MV-4-11 (cell line): ENCODE results near the gene SPINT1.

Experiments used
- DNase-seq: peaks from one replicate; lab custom pipeline; 2025; lab: John Stamatoyannopoulos, UW

Gene SPINT1, protein sequence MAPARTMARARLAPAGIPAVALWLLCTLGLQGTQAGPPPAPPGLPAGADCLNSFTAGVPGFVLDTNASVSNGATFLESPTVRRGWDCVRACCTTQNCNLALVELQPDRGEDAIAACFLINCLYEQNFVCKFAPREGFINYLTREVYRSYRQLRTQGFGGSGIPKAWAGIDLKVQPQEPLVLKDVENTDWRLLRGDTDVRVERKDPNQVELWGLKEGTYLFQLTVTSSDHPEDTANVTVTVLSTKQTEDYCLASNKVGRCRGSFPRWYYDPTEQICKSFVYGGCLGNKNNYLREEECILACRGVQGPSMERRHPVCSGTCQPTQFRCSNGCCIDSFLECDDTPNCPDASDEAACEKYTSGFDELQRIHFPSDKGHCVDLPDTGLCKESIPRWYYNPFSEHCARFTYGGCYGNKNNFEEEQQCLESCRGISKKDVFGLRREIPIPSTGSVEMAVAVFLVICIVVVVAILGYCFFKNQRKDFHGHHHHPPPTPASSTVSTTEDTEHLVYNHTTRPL

DNA sequence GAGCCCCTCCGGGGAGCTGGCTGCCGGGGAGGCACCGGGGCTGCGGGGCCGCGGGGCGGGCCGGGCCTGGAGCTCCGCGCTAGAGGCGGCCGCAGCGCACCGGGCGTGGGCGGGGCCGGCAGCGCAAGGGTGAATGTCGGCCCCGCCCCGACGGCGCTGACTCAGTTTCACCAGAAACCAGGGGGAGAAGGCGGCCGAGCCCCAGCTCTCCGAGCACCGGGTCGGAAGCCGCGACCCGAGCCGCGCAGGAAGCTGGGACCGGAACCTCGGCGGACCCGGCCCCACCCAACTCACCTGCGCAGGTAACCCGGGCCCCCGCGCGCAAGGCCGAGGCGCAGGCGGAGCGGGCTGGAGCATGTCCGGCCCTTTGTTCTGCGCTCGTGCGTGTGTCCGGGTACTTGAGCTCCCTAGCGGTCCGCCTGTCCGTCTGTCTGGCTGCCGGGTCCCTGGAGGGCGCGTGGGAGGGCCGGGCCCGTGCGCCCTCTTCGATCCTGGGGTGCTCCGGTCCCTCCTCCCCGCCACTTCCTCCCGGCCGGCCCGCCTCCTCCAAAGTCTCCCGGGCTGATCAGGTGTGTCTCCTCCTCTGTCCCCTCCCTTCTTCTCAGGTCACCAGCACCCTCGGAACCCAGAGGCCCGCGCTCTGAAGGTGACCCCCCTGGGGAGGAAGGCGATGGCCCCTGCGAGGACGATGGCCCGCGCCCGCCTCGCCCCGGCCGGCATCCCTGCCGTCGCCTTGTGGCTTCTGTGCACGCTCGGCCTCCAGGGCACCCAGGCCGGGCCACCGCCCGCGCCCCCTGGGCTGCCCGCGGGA lies at the start of gene SPINT1:
Gene SPINT1 (plus strand): TSS at position 164 of the 811 bp plus-strand sequence. CDS start 507 bp downstream, at position 671.
- DNase-seq: no peak

GRCh38 chr15:40796041-40796440 lies 47.8 kb upstream of the SPINT1 start:
- DNase-seq: no peak

GRCh38 chr15:40796512-40796911 lies 47.3 kb upstream of the SPINT1 start:
- DNase-seq: peak; percentile 26

DNA sequence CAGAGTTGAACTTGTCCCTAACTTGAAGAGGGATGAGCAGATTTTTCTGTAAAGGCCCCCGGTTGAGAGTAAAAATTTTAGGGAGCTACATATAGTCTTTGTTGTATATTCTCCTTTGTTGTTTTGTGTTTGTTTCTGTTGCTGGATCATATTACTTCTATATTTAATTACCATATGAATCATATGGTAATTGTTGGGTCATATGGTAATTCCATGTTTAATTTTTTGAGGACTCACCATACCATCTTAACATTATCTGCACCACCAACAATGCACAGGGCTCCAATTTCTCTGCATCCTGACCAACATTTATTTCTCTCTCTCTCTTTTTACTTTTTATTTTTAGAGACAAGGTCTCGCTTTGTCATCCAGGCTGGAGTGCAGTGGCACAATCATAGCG lies 44.3 kb upstream of the SPINT1 start:
- no peak for DNase-seq

GRCh38 chr15:40803076-40803475 lies 40.8 kb upstream of the SPINT1 start:
- DNase-seq: no peak

GRCh38 chr15:40803688-40804087 lies 40.2 kb upstream of the SPINT1 start:
- no peak for DNase-seq

DNA sequence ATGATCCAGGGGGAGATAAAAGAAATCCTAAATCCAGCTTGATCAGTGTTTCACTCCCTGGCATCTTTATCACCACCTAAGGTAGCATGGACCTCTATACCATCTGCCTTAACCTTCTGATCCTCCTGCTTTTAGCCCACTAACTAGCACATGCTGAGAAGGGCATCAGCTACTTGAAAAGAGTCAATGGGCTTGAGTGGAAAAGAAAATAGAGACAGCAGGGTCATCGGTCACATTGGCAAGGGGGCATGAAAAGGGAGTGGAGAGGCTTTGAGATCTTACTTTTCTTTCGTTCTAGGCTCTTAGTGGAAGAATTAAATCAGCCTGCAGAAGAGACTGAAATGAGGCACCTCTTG lies 37.2 kb upstream of the SPINT1 start:
- no peak for DNase-seq

GRCh38 chr15:40807028-40807887 lies 36.6 kb upstream of the SPINT1 start, which contains the start of the genes DNAJC17 and ZFYVE19:
Gene DNAJC17, minus strand, starts transcription at chr15:40807473. Its CDS starts 27 bp downstream, at chr15:40807446.
Gene ZFYVE19, plus strand, starts transcription at chr15:40807089. Its CDS starts 501 bp downstream, at chr15:40807590.
- peak; percentile 98 for DNase-seq

DNA sequence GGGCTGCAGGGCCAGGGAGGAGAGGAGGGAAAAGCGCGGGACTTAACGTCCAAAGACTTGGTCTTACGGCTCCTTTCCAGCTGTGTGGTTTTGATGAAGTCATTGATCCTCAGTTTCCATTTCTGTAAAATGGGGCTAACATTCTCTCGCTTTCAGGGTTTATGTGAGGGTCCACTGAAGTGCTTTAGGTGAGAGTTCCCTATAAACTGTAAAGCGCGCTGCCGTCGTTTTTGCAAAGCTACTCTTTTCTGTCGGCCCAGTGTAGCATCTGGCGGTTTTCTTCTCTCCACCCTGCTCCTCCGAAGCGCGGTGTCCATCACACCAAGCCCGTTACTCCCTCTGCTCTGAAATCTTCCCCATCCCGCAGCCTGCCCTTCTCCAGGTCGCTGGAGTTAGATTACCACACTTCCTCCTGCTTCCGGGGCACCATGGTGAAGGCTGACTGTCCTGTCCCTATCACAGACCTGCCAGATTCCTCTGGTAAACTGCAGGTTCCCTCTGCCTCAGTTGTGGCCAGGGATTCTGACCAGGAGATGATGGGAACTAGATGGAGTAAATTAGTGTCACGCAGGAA lies 35.9 kb upstream of the SPINT1 start:
- no peak for DNase-seq

DNA sequence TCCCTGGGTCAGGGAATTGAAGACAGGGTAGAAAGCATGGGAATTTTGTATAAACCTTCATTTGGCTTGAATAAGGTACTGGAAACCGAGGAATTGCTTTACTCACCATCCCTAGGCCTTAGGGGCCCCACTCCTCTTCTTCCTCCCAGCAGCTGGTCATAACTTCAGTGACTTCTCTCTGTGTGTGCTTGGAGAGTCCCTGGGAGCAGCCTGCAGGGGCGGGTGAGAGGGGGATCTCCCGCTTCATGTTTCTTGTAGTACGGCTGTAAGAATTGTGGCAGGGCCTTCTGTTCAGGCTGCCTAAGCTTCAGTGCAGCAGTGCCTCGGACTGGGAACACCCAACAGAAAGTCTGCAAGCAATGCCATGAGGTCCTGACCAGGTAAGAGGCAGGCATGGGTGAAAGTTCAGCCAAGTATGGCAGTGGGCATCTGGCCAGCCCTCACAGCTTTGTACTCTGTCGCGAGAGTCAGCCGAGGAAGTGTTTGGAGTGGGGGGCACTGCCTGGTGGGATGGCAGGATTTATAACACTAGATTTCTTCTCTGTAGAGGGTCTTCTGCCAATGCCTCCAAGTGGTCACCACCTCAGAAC lies 34.9 kb upstream of the SPINT1 start:
- no peak for DNase-seq

DNA sequence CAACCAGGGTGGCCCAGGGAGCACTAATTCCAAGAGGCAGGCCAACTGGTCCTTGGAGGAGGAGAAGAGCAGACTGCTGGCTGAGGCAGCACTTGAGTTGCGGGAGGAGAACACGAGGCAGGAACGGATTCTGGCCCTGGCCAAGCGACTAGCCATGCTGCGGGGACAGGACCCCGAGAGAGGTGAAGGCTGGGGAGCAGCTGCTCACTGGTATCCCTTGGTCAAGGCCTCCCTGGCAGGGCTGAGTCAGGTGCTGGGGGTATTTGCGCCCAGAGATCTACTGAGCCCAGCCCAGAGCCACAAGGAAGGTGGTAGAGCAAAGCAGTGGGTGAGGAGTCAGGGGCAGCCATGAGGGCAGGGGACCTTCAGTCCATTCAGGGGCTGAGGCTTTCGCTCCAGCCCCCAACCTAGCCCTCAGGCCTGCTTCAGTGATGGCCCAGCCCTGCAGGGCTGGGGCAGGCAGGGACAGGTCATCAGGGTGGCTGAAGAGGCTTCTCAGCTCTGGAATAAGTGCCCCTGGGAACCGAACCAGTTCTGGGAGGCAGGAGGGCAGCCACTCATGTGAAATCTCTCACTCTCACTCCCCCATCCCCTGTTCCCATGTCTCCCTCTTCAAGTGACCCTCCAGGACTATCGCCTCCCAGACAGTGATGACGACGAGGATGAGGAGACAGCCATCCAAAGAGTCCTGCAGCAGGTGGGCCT lies 31.0 kb upstream of the SPINT1 start:
- DNase-seq: no peak

GRCh38 chr15:40815042-40815698 lies 28.7 kb upstream of the SPINT1 start:
- no peak for DNase-seq

- DNase-seq: no peak
These were observed 24.8 kb upstream of the SPINT1 start for GRCh38 chr15:40819048-40819447.

DNA sequence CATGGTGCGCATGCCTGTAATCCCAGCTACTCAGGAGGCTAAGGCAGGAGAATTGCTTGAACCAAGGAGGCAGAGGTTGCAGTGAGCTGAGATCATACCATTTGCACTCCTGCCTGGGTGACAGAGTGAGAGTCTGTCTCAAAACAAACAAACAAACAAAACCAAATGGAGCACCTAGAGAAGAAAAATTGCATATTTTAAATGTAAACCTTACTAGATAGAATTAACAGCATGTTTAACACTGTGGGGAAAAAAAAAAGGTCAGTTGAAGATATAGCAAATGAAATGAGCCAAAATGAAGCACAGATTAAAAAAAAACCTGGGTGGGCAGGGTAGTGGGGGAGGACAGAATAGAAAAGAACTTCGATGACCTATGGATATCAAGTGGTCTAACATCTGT lies 22.7 kb upstream of the SPINT1 start:
- no peak for DNase-seq

- DNase-seq: peak; percentile 40
These were observed 20.1 kb upstream of the SPINT1 start for GRCh38 chr15:40823572-40824343.

GRCh38 chr15:40825661-40826422 lies 18.0 kb upstream of the SPINT1 start:
- no peak for DNase-seq

- no peak for DNase-seq
These were observed 17.3 kb upstream of the SPINT1 start for GRCh38 chr15:40826423-40827075.
